Measurements from ENCODE around the gene PARVA. TPM values are rescaled to one million over a fixed set of nuclear protein-coding genes. Genes with fewer than 3 reads are reported as not detected.

The PARVA gene
- total RNA-seq, 1 experiment from 2014 or later: 29.1 TPM

DNA sequence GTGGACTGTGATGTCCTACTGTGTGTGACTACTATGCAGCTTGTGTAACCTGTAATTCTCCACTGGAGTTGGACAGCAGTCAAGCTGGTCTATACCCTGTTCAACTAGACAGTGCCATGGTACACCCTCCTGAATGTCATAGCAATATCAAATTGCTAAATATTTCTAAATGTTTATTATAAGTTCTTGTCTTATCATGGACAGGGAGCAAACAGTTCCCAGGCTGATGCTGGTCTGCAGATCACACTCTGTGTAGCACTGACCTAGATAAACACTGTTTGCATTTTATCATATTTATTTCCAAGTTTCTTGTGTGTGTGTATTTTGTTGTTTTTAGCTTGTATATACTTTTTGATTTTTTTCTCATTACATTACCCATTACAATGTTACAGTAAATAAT lies 22.0 kb downstream of the PARVA start:
- DNase-seq (ENCODE audit: low read depth, low spot score): no peak
- peaks cover 11% of the 10 kb centered on the region for H3K9me3 ChIP-seq (ENCODE audit: control insufficient read depth, insufficient read depth, low read depth, low read length)
- H3K4me3 ChIP-seq (ENCODE audit: low read depth in 2 of 2, low read length in 2 of 2): no peak overlapping the region
- TF ChIP-seq TCF7L2 (IDR thresholded peaks at IDR 0.05; ENCODE audit: low read depth, low read length) (no peak), POLR2AphosphoS5 (IDR thresholded peaks at IDR 0.05; ENCODE audit: low read depth, low read length) (no peak), SIN3A (IDR thresholded peaks at IDR 0.05; ENCODE audit: borderline replicate concordance, insufficient read depth, low read depth, low read length) (no peak)
- TF ChIP-seq, protein P1, sequence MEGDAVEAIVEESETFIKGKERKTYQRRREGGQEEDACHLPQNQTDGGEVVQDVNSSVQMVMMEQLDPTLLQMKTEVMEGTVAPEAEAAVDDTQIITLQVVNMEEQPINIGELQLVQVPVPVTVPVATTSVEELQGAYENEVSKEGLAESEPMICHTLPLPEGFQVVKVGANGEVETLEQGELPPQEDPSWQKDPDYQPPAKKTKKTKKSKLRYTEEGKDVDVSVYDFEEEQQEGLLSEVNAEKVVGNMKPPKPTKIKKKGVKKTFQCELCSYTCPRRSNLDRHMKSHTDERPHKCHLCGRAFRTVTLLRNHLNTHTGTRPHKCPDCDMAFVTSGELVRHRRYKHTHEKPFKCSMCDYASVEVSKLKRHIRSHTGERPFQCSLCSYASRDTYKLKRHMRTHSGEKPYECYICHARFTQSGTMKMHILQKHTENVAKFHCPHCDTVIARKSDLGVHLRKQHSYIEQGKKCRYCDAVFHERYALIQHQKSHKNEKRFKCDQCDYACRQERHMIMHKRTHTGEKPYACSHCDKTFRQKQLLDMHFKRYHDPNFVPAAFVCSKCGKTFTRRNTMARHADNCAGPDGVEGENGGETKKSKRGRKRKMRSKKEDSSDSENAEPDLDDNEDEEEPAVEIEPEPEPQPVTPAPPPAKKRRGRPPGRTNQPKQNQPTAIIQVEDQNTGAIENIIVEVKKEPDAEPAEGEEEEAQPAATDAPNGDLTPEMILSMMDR (IDR thresholded peaks at IDR 0.05): no peak
- TF ChIP-seq, protein P2, sequence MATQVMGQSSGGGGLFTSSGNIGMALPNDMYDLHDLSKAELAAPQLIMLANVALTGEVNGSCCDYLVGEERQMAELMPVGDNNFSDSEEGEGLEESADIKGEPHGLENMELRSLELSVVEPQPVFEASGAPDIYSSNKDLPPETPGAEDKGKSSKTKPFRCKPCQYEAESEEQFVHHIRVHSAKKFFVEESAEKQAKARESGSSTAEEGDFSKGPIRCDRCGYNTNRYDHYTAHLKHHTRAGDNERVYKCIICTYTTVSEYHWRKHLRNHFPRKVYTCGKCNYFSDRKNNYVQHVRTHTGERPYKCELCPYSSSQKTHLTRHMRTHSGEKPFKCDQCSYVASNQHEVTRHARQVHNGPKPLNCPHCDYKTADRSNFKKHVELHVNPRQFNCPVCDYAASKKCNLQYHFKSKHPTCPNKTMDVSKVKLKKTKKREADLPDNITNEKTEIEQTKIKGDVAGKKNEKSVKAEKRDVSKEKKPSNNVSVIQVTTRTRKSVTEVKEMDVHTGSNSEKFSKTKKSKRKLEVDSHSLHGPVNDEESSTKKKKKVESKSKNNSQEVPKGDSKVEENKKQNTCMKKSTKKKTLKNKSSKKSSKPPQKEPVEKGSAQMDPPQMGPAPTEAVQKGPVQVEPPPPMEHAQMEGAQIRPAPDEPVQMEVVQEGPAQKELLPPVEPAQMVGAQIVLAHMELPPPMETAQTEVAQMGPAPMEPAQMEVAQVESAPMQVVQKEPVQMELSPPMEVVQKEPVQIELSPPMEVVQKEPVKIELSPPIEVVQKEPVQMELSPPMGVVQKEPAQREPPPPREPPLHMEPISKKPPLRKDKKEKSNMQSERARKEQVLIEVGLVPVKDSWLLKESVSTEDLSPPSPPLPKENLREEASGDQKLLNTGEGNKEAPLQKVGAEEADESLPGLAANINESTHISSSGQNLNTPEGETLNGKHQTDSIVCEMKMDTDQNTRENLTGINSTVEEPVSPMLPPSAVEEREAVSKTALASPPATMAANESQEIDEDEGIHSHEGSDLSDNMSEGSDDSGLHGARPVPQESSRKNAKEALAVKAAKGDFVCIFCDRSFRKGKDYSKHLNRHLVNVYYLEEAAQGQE (IDR thresholded peaks at IDR 0.05; ENCODE audit: insufficient read depth in 1 of 2, low read depth in 2 of 2, low read length in 1 of 2): no peak
- no peak overlapping the region for H3K27ac ChIP-seq (ENCODE audit: low read length)
- no TSS peak for BruUV-seq (replicated peaks)
- no peak for ATAC-seq
- no peaks in the 10 kb centered on the region for H3K4me1 ChIP-seq (ENCODE audit: control insufficient read depth, insufficient read depth, low read length)
- intact Hi-C loops (cut with micrococcal nuclease; ENCODE audit: unreplicated experiment) (no loop called here), in situ Hi-C loops (cut with HindIII; ENCODE audit: low pct_unique_long_range_greater_than_20kb, low sequenced_read_pairs) (no loop called here)
- H3K36me3 ChIP-seq (ENCODE audit: control insufficient read depth, insufficient read depth, low read length): no peaks in the 10 kb centered on the region
- CTCF ChIA-PET: no interaction called here
- POLR2A ChIA-PET: no interaction called here
- no peaks in the 10 kb centered on the region for H3K27me3 ChIP-seq (ENCODE audit: control insufficient read depth, insufficient read depth, low read length)

DNA sequence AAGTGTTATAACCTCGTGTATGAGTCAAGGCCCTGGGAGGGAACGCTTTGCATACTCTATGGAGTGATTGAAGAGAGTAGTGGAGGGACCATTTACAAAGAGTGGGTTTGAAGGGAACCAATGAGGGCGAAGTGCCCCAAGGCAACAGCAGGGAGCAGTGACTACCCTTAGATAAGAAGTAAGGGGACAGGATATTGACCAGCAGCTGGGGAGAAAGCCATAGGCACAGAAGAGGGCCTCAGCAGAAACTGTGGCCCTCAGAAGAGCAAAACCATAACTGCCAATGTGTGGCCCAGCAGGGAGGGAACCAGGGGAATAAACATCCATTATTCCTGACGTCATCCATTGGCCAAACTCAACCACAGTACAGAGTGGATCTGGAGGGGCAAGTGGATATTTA lies 24.7 kb downstream of the PARVA start:
- in situ Hi-C loops (cut with HindIII; ENCODE audit: low pct_unique_long_range_greater_than_20kb, low sequenced_read_pairs): no loop called here
- ATAC-seq (no peak), DNase-seq (ENCODE audit: low read depth, low spot score) (no peak)
- Histone ChIP-seq H3K27ac (ENCODE audit: low read length) (no peak overlapping the region), H3K9me3 (ENCODE audit: control insufficient read depth, insufficient read depth, low read depth, low read length) (no peaks in the 10 kb centered on the region), H3K4me1 (ENCODE audit: control insufficient read depth, insufficient read depth, low read length) (no peaks in the 10 kb centered on the region), H3K4me3 (ENCODE audit: low read depth in 2 of 2, low read length in 2 of 2) (no peak overlapping the region), H3K27me3 (ENCODE audit: control insufficient read depth, insufficient read depth, low read length) (no peaks in the 10 kb centered on the region), H3K36me3 (ENCODE audit: control insufficient read depth, insufficient read depth, low read length) (no peaks in the 10 kb centered on the region)
- POLR2A ChIA-PET: no interaction called here
- CTCF ChIA-PET: no interaction called here
- TF ChIP-seq, protein P1 (IDR thresholded peaks at IDR 0.05): no peak
- TF ChIP-seq POLR2AphosphoS5 (IDR thresholded peaks at IDR 0.05; ENCODE audit: low read depth, low read length) (no peak), TCF7L2 (IDR thresholded peaks at IDR 0.05; ENCODE audit: low read depth, low read length) (no peak), SIN3A (IDR thresholded peaks at IDR 0.05; ENCODE audit: borderline replicate concordance, insufficient read depth, low read depth, low read length) (no peak)
- TF ChIP-seq, protein P2 (IDR thresholded peaks at IDR 0.05; ENCODE audit: insufficient read depth in 1 of 2, low read depth in 2 of 2, low read length in 1 of 2): no peak
- BruUV-seq (replicated peaks): no TSS peak
- intact Hi-C loops (cut with micrococcal nuclease; ENCODE audit: unreplicated experiment): no loop called here

Data from Panc1 (cell line).